ENCODE measurements around the gene TTC32. TPM values are rescaled to one million over a fixed set of nuclear protein-coding genes. Genes with fewer than 3 reads are reported as not detected.

TTC32 gene
- total RNA-seq, 1 donor from 2014 or later = 6.2 TPM

GRCh38 chr2:19878268-19879046 lies 23.3 kb downstream of the TTC32 start:
- DNase-seq (ENCODE audit: low read depth, low spot score) = no peak

GRCh38 chr2:19876751-19877150 lies 25.0 kb downstream of the TTC32 start:
- DNase-seq (ENCODE audit: low read depth, low spot score) = no peak

- no peak for DNase-seq (ENCODE audit: low read depth, low spot score)
Observed at GRCh38 chr2:19875280-19875679, 26.5 kb downstream of the TTC32 start.

- DNase-seq (ENCODE audit: low read depth, low spot score) = no peak
Observed at GRCh38 chr2:19874726-19875125, 27.1 kb downstream of the TTC32 start.

- no peak for DNase-seq (ENCODE audit: low read depth, low spot score)
Observed at GRCh38 chr2:19873014-19873413, 28.8 kb downstream of the TTC32 start.

- DNase-seq (ENCODE audit: low read depth, low spot score) = no peak
Observed at GRCh38 chr2:19872302-19872701, 29.5 kb downstream of the TTC32 start.

GRCh38 chr2:19871836-19872235 lies 29.9 kb downstream of the TTC32 start:
- DNase-seq (ENCODE audit: low read depth, low spot score) = no peak

GRCh38 chr2:19870792-19871191 lies 31.0 kb downstream of the TTC32 start:
- DNase-seq (ENCODE audit: low read depth, low spot score) = no peak

GRCh38 chr2:19868701-19869580 lies 32.8 kb downstream of the TTC32 start:
- no peak for DNase-seq (ENCODE audit: low read depth, low spot score)

GRCh38 chr2:19868224-19868623 lies 33.6 kb downstream of the TTC32 start:
- DNase-seq (ENCODE audit: low read depth, low spot score) = no peak

- DNase-seq (ENCODE audit: low read depth, low spot score) = no peak
Observed at GRCh38 chr2:19866771-19867170, 35.0 kb downstream of the TTC32 start.

GRCh38 chr2:19865151-19865550 lies 36.6 kb downstream of the TTC32 start:
- DNase-seq (ENCODE audit: low read depth, low spot score) = no peak

- no peak for DNase-seq (ENCODE audit: low read depth, low spot score)
Observed at GRCh38 chr2:19864381-19864780, 37.4 kb downstream of the TTC32 start.

- no peak for DNase-seq (ENCODE audit: low read depth, low spot score)
Observed at GRCh38 chr2:19863303-19864041, 38.3 kb downstream of the TTC32 start.

- no peak for DNase-seq (ENCODE audit: low read depth, low spot score)
Observed at GRCh38 chr2:19861813-19862212, 40.0 kb downstream of the TTC32 start.

GRCh38 chr2:19860022-19860421 lies 41.8 kb downstream of the TTC32 start:
- no peak for DNase-seq (ENCODE audit: low read depth, low spot score)

GRCh38 chr2:19859565-19859964 lies 42.2 kb downstream of the TTC32 start:
- DNase-seq (ENCODE audit: low read depth, low spot score) = no peak

- DNase-seq (ENCODE audit: low read depth, low spot score) = no peak
Observed at GRCh38 chr2:19857806-19858205, 44.0 kb downstream of the TTC32 start.

- no peak for DNase-seq (ENCODE audit: low read depth, low spot score)
Observed at GRCh38 chr2:19857100-19857499, 44.7 kb downstream of the TTC32 start.

GRCh38 chr2:19855542-19856431 lies 46.0 kb downstream of the TTC32 start:
- no peak for DNase-seq (ENCODE audit: low read depth, low spot score)

Data from pulmonary artery endothelial cell (primary cell).